Suppressor macrophage (primary cell): ENCODE measurements around the gene UFSP1.
A peak's percentile ranks its signal among the peaks of the same experiment; 100 is the strongest.
"Not testable (repeated sequence)": the region's sequence is repeated elsewhere in the genome, so short reads cannot be mapped to it uniquely, and the experiment has no call there.

ENCODE experiments used
- DNase-seq, 4 experiments: peaks; one replicate each; pipeline ENCODE4 v3.0.0-alpha.2; 2020 to 2022
- total RNA-seq, 17 experiments: gene quantifications; one replicate each; lab custom pipeline; 2026; ENCODE audit warnings: mixed read lengths in 6 of 17, inconsistent platforms in 3 of 17; lab: John Stamatoyannopoulos, UW

Gene UFSP1
- total RNA-seq, result 0.06 to 1.5 (median 0.36) reads per million in 17 experiments

DNA sequence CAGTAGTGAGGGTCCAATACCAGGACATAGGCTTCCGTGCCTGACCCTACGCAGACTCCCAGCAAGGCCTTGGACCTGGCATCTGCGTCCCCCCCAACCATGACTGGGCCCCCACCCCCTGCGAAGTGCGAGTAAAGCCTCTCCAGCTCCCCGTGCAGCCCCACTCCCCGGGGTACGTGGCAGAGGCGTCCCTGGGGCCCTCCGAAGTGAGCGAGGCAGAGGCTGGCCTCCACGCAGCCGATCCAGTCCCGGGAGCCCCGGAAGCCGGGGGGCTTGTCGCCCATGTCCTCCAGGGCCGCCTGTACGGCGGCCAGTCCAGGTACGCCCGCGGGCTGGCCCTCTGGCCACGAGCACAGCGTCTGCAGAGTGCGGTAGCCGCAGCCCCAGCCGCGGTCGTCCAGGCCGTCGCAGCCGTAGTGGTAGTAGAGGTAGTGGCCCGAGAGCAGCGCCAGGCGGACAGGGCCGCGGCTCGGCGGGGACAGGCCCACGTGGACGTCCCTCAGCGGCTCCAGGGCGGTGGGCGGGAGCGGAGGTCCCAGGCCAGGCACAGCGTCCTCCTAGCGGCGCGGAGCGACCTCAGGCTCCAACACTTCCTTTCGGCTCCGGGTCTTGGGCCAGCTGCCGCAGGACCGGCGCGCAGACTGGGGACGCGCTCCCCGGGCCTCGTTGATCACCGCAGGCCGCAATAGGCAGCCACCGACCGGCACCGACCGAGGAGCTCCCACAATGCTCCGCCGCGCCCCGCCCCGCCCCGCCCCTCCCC is at the start of gene UFSP1:
Gene UFSP1, minus strand, starts transcription at position 728 of the 763 bp plus-strand sequence. Its CDS starts 444 bp downstream, at position 284.
- no peak for DNase-seq

DNA sequence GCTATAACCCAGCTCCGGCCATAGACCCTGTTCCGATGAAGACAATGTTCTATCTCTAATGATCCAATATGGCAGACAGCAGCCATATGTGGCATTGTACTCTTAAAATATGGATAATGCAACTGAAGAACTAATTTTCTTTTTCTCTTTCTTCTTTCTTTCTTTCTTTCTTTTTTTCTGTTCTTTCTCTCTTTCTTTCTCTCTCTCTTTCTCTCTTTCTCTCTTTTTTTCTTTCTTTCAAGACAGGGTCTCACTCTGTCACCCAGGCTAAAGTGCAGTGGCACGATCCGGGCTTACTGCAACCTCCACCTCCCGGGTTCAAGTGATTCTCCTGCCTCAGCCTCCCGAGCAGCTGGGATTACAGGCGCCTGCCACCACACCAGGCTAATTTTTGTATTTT is 46.7 kb upstream of the UFSP1 start:
- DNase-seq, result not testable (repeated sequence)

DNA sequence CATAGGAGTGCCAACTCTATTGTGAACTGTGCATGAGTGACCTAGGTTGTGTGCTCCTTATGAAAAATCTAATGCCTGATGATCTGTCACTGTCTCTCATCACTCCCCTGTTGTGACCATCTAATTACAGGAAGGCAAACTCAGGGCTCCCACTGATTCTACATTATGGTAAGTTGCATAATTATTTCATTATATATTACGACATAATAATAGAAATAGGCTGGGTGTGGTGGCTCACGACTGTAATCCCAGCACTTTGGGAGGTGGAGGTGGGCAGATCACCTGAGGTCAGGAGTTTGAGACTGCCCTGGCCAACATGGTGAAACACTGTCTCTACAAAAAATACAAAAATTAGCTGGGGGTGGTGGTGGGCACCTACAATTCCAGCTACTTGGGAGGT is 45.9 kb upstream of the UFSP1 start:
- not testable (repeated sequence) for DNase-seq

DNA sequence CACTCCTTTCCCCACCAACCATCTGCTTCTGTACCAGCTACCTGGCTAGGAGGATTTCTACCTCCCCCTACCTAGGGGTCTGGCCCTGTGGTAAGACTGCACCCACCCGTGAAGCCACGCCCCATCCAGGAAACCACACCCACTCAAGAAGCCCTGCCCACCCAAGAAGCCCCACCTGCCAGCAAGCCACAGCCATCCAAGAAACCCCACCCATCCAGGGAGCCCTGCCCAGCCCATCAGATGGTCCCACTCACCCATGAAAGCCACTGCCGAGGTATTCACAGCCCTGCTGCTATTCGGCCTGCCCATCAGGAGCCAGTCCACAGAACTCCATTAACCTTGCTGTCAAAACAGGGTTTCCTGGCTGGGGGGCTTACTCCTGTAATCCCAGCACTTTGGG is 44.2 kb upstream of the UFSP1 start:
- DNase-seq, result no peak

DNA sequence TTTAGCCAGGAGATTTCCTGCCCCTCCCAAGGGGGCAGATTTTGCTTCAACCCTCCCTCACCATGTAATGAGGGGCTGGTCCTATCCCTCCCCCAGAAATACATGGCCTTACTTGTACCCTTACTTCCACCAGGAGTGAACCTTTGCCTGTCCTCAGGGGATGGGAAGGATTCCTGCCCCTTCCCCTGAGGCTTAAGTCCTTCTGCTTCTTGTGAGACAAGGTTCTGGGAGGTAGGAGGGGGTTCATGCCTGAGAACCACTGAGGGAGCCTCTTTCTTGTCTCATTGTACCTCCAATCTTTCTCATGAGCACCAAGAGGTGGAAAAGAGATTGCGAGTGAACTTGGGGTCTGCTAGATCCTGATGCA is 40.3 kb upstream of the UFSP1 start:
- DNase-seq, result no peak

DNA sequence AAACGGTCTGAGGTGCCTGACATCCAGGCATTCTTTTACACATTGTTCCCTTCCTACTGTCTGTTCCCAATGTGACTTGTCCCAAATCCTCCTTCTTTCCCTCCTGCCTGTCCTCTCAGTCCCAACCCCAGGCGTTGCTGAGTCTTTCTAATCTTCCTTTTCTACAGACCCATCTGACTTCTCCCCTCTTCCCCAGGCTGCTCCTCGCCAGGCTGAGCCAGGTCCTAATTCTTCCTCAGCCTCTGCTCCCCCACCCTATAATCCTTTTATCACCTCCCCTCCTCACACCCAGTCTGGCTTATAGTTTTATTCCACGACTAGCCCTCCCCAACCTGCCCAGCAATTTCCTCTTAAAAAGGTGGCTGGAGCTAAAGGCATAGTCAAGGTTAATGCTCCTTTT is 34.1 kb upstream of the UFSP1 start:
- DNase-seq, result not testable (repeated sequence)

DNA sequence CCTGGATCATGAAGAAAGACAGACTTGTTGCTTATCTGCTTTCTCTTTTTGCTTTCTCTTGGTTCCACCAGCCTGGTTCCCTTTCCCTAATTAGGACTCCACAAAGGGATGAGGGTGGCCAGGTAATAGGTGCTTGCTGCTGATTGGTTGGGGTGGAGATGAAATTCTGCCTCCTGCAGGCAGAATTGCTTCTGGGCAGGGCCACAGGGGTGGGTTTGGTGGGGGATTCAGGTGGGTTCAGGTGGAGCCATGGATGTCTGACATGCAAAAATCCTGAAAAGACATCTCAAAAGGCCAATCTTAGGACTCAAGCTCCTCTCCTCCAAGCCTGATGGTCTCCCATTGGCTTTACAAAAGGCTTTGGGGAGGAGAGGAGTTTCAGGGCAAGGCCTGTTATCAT is 31.5 kb upstream of the UFSP1 start:
- no peak for DNase-seq

DNA sequence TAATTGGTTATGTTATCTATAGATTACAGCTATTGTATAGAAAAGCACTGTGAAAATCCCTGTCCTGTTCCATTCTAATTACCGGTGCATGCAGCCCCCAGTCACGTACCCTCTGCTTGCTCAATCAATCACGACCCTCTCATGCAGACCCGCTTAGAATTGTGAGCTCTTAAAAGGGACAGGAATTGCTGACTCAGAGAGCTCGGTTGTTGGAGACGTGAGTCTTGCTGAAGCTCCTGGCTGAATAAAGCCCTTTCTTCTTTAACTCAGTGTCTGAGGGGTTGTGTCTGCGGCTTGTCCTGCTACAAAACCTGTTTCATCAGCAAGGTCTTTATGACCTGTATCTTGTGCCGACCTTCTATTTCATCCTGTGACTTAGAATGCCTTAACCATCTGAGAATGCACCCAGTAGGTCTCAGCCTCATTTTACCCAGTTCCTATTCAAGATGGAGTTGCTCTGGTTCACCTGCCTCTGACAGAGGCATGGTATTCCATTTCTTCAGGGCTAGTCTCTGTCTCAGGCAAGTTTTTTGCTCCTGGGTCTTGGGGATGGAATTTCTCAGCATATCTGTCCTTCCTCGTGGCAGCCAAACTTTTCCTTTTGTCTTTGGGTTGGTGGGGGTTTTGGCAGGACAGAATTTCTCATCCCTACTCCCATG is 30.4 kb upstream of the UFSP1 start:
- DNase-seq, result not testable (repeated sequence)

DNA sequence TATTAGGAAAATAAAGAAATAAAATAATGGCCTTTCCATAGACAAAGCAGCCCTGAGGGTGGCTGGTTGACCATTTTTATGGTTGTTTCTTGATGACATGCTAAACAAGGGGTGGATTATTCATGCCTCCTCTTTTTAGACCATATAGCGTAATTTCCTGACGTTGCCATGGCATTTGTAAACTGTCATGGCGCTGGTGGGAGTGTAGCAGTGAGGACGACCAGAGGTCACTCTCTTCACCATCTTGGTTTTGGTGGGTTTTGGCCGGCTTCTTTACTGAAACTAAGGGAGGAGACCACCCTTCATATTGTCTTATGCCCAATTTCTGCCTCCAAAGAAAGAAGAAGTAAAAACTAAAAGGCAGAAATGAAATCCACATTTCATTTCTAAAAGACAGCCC is 29.8 kb upstream of the UFSP1 start:
- DNase-seq, result not testable (repeated sequence)

DNA sequence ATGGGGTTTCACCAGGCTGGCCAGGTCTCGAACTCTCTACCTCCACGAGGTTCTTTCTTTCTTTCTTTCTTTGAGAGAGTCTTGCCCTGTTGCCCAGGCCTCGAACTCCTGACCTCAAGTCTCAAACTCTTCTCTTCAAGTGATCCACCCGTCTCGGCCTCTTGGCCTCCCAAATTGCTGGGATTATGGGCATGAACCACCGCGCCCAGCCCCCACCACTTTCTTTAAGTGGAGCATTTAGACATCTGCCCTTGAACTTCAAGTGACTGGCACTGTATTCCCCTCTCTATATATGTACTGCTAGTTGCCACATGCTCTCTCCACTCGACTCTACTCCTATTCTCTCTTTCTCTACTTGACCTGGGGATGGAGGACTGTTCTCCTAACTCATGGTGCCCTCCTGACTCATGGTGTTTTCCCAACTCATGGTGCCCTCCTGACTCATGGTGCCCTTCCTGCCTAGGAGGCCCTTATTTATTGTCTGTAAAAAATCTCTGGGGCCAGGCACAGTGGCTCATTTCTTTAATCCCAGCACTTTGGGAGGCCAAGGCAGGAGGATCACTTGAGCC is 25.4 kb upstream of the UFSP1 start:
- peak; percentile 59 to 83 (median 70) for DNase-seq

DNA sequence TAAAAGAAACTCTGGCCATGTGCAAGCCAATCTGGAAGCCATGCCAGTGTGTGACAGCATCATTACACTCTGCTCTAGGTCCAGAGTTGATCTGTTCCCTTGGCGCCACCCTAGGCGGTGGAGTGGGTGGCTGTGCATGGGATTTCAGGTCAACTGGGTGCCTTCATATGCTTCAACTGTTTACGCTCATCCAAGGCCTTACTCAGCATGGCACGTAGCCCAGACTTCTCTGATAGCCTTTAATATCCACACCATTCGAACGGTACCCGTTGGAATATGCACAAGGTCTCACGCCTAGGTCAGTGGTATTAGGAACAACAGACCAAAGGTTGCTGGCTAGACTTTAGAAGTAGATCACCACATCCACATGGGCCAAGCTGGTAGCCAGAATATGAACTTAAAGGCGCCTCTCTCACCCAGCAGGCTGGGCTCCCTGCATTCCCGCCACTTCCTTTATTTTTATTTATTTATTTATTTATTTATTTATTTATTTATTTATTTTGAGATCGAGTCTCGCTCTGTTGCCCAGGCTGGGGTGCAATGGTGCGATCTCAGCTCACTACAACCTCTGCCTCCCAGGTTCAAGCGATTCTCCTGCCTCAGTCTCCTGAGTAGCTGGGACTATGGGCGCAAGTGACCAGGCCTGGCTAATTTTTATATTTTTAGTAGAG is 24.8 kb upstream of the UFSP1 start:
- DNase-seq, result peak in 1 of 4 experiments; percentile 20

DNA sequence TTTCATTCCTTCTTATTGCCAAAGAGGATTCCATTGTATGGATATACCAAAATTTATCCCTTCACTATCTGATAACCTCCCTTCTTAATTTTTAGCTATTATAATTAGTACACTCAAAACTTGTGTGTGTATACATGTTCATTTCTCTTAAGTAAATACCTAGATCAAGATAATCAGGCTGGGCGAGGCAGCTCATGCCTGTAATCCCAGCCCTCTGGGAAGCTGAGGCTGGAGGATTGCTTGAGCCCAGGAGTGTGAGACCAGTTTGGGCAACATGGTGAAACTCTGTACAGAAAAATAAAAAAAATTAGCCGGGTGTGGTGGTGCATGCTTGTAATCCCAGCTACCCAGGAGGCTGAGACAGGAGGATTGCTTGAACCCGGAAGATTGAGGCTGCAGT is 22.0 kb upstream of the UFSP1 start:
- no peak for DNase-seq

DNA sequence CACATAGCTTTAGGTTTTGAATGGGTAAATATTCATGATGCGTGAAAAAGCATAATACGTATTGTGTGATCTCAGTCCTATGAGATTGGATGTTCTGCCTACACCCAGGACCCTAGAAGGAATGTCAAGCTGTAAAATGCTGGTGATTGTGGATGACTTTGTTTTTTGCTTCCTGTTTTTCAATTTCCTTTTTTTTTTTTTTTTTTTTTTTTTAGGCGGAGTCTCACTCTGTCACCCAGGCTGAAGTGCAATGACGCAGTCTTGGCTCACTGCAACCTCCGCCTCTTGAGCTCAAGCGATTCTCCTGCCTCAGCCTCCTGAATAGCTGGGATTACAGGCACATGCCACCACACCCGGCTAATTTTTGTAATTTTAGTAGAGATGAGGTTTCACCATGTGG is 20.9 kb upstream of the UFSP1 start:
- DNase-seq, result peak; percentile 78 to 92 (median 82)

DNA sequence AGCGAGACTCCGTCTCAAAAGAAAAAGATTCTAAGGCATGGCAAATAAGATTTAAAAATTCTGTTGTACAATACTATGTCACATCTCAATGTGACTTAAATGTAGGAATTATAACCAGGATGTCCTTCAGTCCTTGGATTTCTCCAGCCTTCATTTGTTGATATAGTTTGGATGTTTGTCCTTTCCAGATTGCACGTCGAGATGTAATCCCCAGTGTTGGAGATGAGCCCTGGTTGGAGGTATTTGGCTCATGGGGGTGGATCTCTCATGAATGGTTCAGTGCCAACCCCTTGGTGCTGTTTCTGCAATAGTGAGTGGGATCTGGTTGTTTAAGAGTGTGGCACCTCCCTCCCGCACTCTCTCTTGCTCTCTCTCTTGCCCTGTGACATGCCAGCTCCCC is 19.0 kb upstream of the UFSP1 start:
- no peak for DNase-seq

DNA sequence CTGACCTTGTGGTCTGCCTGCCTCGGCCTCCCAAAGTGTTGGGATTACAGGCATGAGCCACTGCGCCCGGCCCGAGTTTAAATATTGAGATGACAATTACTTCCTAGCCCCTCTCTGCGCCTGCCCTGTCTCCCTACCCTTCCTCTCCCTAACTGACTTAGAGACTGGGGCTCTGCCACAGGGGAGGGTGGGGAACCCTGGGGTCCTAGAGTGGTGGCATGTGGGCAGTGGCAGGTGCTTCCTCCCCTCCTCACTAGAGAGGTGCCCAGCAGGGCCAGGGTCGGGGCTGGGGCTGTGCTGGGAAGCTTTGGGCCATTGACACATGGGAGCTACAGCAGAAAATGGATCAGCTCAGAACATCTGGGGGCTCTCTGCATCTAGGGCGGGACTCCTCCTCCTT is 13.1 kb upstream of the UFSP1 start:
- DNase-seq, result no peak

DNA sequence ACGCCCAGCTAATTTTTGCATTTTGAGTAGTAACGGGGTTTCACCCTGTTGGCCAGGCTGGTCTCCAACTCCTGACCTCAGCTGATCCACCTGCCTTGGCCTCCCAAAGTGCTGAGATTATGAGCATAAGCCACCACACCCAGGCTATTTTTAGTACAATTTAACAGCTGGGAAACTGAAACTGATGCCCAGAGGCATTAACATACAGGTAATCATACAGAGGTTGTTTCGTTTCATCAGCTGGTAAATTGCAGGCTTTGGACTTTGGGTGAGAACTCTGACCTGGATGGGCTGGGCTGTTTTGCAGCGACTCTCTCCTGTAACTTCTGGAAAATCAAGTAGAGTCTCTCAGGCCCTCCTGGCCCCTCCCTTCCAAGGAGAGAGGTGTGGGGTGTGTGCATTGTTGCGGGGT is 12.4 kb upstream of the UFSP1 start:
- no peak for DNase-seq

DNA sequence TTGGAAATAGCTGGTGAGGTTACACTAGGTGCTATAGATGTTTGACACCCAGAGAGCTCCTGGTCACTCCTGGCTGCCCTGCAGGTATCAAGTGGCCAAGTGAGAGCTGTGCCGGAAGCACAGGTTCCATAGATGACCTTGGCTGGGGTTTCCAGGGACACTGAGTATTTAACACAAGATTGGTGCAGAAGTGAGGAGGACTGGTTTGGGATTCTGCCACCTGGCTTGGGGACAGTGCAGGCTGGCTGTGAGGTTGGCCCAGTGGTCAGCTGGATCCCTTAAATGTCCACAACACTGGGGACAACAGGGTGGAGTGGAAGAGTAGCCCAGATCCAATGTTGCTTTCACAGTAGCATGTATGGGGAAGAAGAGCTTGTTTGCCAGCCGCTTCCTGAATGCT is 11.5 kb upstream of the UFSP1 start:
- DNase-seq, result no peak

DNA sequence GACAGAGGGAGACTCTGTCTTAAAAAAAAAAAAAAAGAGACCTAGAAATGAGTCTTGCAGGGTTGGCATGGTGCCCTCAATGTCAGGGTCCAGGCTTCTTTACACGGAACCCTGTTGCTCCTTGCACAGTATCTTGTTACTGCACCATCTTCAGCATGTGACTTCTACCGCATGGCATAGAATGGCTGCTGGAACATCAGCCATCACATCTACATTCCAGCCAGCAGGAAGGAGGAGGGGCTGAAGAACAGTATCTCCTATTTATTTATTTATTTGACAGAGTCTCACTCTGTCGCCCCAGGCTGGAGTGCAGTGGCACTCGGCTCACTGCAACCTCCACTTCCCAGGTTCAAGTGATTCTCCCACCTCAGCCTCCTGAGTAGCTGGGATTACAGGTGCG is 9.9 kb upstream of the UFSP1 start:
- DNase-seq, result no peak

DNA sequence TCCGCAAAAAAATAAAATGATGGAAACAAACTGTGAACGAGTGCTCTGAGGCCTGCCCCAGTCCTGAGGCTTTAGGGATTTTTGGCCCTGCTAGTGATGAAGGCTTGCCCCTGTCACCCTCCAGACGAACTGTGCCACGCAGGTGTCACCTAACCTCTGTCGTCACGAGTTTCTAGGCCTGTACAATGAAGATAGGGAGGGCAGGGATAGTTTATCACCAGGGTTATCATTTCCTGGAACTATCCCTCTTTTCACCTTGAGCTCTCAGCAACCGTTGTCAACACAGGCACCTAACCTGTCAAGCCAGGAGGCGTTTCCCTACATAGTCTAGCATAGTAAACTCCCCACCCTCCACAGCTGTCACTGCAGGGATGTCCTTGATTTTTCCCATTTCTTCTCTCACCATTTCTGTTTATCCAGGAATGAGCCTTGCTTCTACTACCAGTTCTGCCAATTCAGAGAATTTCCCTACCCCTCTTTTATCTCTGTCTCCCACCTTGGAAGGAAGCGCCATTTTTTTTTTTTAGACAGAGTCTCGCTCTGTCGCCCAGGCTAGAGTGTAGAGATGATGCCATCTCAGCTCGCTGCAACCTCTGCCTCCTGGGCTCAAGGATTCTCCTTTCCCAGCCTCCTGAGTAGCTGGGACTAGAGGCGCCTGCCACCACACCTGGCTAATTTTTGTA is 8.4 kb upstream of the UFSP1 start:
- no peak for DNase-seq

DNA sequence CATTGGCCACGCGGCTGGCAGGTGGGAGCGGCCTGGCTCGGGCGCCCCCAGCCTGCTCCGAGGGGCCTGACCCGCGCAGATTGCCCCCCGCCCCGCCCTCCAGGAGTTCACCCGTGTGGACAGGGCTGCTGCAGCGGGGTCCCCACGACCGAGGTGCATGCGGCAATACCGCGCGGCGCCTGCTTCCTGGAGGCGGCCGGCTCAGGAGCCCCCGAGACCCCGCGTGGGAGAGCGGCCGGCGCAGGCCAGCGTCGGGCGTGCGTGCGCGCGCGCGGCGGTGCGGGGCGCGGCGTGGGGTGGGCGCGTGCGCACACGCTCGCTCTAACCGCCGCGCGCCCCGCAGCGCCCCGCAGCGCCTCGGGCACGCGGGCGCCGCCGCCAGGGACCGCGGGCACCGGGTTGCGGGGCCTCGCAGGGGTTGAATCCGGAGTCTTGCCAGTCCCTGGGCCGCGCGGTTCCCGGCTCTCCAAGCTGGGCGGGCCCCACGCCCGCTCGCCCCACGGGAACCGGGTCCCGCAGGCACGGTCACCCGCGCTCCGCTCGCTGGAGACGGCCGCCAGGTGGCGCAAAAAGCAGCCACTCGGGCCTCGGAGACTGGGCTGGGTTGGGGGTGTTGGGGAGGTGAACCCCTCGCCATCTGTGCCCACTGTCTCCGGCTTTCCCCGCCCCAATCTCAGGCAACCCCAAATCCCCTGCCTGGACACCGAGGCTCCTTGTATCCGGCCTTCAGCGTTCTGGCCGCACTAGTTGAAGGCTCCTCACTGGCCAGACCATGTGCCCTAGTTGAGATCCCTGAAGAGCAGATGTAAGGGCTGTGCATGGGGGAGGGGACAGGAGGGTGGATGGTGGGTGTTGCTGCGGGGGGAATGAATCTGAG is 7.5 kb upstream of the UFSP1 start:
- DNase-seq, result peak in 3 of 4 experiments; percentile 33 to 77 (median 69)

DNA sequence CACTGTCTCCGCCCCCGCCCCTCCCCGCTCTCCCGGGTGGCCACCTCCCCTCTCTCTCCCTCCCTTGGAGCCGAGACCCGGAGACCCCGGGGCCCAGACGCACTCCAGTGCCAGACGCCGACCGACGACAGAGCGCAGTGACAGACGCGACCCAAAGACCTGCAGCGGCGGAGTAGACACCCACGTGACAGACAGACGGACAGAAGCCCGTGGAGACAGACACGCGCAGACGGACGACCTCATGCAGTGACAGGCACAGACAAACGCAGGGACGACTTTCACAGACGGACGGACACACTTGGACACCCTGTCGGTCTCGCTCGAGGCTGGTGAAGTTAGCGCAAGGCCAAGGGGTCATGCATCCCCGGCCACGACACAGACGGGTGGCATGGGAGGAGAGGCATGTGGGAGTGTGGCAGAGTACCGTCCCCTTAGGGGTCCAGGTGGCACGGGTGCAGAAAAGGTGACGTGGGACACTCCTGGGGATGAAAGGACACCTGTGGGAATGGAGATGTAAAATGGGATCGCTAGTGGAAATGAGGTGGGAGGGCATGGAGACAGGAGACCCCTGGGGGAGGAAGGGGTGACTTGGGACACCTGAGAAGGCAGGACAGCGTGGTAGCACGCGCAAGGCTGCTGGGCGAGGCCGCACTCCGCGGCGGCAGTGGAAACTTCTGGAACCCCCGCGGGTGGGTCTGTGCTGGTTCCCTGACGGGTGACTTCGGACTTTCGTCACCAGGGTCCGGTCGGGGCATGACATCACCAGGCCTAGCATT is 6.6 kb upstream of the UFSP1 start:
- DNase-seq, result peak in 3 of 4 experiments; percentile 29 to 48 (median 40)
